Tibial artery (tissue), 4 donors: ENCODE measurements around the gene DNAH8.

Experiments used
- DNase-seq, 2 donors: peaks; one replicate each; pipeline ENCODE4 v3.0.0-alpha.2; 2019
- H3K27ac ChIP-seq, 2 donors: fragments of 200-600 bp; sonication (generic) in 1 of 2; 1 replicate in 1 of 2; 2 replicates in 1 of 2; pipeline ENCODE4 v1.5.1; 2018 to 2019; ENCODE audit warnings: mild to moderate bottlenecking in 1 of 2
- H3K27me3 ChIP-seq, 2 donors: fragments of 200-600 bp; sonication (generic) in 1 of 2; one replicate each; pipeline versions ENCODE4 v1.5.1 to v1.6.0; 2016 to 2019
- H3K36me3 ChIP-seq, 3 donors: fragments of 200-600 bp; sonication (generic) in 2 of 3; one replicate each; pipeline ENCODE4 v1.5.1; 2016 to 2019; ENCODE audit warnings: mild to moderate bottlenecking in 2 of 3
- H3K4me1 ChIP-seq, 4 donors: fragments of 200-600 bp; sonication (generic) in 2 of 4; 1 replicate in 3 of 4; 2 replicates in 1 of 4; pipeline ENCODE4 v1.5.1; 2016 to 2019
- H3K4me3 ChIP-seq, 2 donors: fragments of 200-600 bp; sonication (generic) in 1 of 2; 1 replicate in 1 of 2; 2 replicates in 1 of 2; pipeline ENCODE4 v1.5.1; 2018 to 2019; ENCODE audit warnings: mild to moderate bottlenecking in 2 of 2
- H3K9me3 ChIP-seq, 3 donors: fragments of 200-600 bp; sonication (generic) in 1 of 3; one replicate each; pipeline ENCODE4 v1.5.1; 2016 to 2019
- CTCF ChIP-seq, 2 experiments: fragments of 200-600 bp in 1 of 2; fragments of 450-650 bp in 1 of 2; IDR thresholded peaks; one replicate each; pipeline ENCODE4 v1.5.1; 2017 to 2019; ENCODE audit warnings: antibody characterized with exemption in 2 of 2, mild to moderate bottlenecking in 1 of 2, moderate library complexity in 1 of 2
- intact Hi-C: fragments of 100-400 bp; cut with DNase I; formaldehyde crosslinking; loops from one replicate; pipeline ENCODE4 v1.15.0; 2023; ENCODE audit warnings: low total_unique reads

The DNAH8 gene

DNA sequence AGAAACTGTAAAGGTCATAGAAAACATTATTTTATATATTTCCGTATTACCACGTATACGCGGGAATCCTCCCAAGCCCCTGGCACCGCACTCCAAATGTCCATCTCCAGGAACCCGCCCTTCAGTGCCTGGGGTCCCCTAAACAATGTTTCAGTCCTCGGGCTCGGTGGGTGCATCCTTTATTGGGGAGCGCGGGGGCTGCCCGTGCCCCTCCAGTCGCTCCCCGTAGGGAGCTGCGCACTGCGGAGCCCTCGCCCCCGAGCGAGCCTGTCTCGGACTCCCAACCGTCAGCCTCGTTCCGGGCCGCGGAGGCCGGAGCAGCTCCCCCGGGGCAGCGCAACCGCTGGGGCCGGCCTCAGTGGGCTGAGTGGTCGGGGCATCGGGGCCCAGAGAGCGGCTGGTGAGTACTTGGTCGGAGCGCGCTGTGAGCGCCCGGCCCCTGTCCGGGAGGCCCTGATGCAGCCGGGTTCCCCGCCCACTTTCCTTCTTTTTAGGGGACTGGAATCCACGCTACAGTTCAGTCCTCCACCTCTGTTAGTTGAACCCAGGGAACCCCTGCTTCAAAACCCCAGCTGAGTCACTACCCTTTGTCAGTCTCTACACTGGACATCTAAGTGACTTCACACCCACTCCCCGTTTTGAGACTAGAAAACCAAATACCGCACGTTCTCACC lies at the start of gene DNAH8:
Gene DNAH8, plus strand, starts transcription at position 296 of the 674 bp plus-strand sequence. CDS start 7,499 bp downstream, outside the sequence.
- Histone ChIP-seq H3K27ac (no peak within 1 kb of the TSS), H3K27me3 (peaks cover 0 to 51% of the 10 kb centered on the region in 2 donors), H3K4me1 (peaks cover 5 to 10% (median 7%) of the 10 kb centered on the region in 4 donors), H3K4me3 (peak within 1 kb of the TSS in 1 of 2 donors; percentile 43), H3K36me3 (no peaks in the 10 kb centered on the region), H3K9me3 (no peaks in the 10 kb centered on the region)
- DNase-seq, result no peak
- no peak for TF ChIP-seq CTCF (IDR thresholded peaks at IDR 0.05)
- intact Hi-C loops, result no loop called here

DNA sequence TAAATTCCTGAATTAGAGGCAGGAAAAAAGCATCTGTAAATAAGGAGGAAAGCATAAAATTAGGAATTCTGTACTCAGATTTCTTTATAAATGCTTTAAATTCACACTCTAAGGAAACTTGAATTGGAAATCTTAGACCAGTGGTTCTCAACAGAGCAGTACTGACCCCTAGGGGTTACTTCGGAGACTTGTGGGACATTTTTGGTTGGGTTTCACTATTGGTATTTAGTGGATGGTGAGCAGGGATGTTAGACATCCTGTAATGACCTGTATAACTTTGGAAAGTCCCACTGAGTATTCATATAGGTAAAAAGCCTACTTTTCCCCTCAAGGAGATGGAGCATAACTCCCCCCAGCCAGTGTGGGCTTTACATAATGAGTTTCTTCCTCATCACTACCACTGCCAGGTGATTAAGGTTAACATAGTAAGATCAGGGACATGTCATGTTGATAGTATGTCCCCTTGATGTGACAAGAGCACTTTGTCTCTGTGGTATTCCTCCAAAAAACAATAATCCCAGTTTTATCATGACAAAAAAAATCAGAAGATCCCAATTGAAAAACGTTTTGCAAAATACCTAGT lies 43.1 kb upstream of the DNAH8 start:
- no peak for DNase-seq
- peak; percentile 57 to 64 for TF ChIP-seq CTCF (IDR thresholded peaks at IDR 0.05)
- intact Hi-C loops, result no loop called here

DNA sequence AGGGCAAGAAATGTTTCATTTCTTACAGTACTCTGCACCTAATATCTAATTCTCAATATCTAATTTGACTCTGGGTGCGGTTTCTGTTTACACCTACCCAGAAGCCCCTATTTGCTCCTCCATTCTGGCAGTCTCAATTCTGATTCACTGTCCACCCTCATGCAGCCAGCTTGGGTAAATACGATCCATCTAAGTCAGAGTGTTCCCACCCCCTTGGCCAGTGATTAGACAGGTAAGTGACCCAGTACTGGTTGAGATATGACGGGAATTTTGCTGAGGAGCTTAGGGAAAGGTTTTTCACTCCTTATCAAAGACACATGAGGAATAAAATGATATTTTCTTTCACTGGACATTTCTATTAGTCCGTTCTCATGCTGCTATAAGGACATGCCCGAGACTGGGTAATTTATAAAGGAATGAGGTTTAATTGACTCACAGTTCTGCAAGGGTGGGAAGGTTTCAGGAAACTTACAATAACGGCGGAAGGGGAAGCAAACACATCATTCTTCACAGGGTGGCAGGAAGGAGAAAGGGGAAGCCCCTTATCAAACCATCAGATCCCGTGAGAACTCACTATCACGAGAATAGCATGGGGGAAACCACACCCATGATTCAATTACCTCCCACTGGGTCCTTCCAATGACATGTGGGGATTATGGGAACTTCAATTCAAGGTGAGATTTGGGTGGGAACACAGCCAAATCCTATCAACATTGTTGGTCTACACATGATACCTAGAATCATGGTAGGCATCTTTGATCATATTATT lies 41.5 kb upstream of the DNAH8 start:
- intact Hi-C loops, result no loop called here
- no peak for TF ChIP-seq CTCF (IDR thresholded peaks at IDR 0.05)
- Histone ChIP-seq H3K36me3 (peaks cover 13 to 39% (median 35%) of the 10 kb centered on the region in 3 donors), H3K27ac (no peak overlapping the region), H3K4me3 (no peak overlapping the region), H3K27me3 (no peaks in the 10 kb centered on the region), H3K9me3 (no peaks in the 10 kb centered on the region), H3K4me1 (no peaks in the 10 kb centered on the region)
- no peak for DNase-seq

More for the DNA sequence above, 43.1 kb upstream of the DNAH8 start:
- no peak overlapping the region for H3K27ac ChIP-seq
- peaks cover 7 to 25% (median 24%) of the 10 kb centered on the region in 3 donors for H3K36me3 ChIP-seq
- H3K9me3 ChIP-seq, result no peaks in the 10 kb centered on the region
- H3K4me3 ChIP-seq, result no peak overlapping the region
- H3K27me3 ChIP-seq, result no peaks in the 10 kb centered on the region
- no peaks in the 10 kb centered on the region for H3K4me1 ChIP-seq

DNA sequence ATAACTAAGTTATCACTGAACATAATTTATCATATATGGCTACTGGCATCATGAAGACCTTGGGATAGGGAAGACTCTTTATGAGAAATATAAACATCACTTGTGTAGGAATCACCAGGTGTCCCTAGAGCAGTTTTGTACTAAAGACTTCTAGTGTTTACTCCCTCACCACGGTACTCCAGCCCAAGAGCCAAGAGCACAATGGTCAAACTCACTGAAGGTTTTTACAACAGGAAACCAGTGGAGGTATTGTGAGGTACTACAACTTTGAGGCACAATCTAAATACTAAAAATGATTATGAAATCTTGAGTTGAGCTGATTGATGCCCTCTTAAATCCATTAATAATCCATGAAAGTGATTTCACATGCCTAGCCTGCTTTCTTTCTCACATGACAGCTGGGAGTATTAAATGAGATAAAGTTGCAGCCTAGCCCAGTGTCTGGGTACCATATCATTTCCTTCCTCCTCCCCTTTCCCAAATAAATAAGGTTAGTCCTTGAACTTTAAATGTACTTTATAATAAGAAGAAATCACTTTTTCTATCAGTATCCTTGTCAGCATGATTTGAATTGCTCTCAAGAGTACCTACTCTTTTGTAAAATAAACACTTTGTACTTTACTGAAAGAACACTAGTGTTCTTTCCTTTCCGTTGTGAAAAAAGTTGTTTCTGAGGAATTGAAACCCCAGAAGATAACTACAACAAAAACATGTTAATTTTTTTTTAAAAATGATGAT lies 38.7 kb upstream of the DNAH8 start:
- H3K4me3 ChIP-seq, result no peak overlapping the region
- DNase-seq, result no peak
- peaks cover 17 to 60% (median 49%) of the 10 kb centered on the region in 3 donors for H3K36me3 ChIP-seq
- H3K4me1 ChIP-seq, result no peaks in the 10 kb centered on the region
- H3K27ac ChIP-seq, result no peak overlapping the region
- no peak for TF ChIP-seq CTCF (IDR thresholded peaks at IDR 0.05)
- intact Hi-C loops, result no loop called here
- H3K9me3 ChIP-seq, result no peaks in the 10 kb centered on the region
- no peaks in the 10 kb centered on the region for H3K27me3 ChIP-seq

GRCh38 chr6:38676974-38677544 lies 38.1 kb upstream of the DNAH8 start:
- Histone ChIP-seq H3K9me3 (no peaks in the 10 kb centered on the region), H3K4me1 (no peaks in the 10 kb centered on the region), H3K36me3 (peaks cover 17 to 67% (median 55%) of the 10 kb centered on the region in 3 donors), H3K27ac (no peak overlapping the region), H3K27me3 (no peaks in the 10 kb centered on the region), H3K4me3 (no peak overlapping the region)
- intact Hi-C loops, result no loop called here
- no peak for TF ChIP-seq CTCF (IDR thresholded peaks at IDR 0.05)
- no peak for DNase-seq
